22Rv1 (cell line): Measurements from ENCODE around the gene URGCP.

Experiments
- H3K27ac ChIP-seq: fragments of 450-650 bp; 2 replicates; pipeline ENCODE4 v1.5.1; 2017
- CTCF ChIP-seq: fragments of 450-650 bp; IDR thresholded peaks from 2 replicates; pipeline ENCODE4 v1.5.1; 2017; ENCODE audit warnings: mild to moderate bottlenecking
- ZFX ChIP-seq: fragments of 450-650 bp; IDR thresholded peaks from 2 replicates; pipeline ENCODE4 v1.6.1; 2017; ENCODE audit warnings: antibody characterized with exemption, borderline replicate concordance

The URGCP gene

GRCh38 chr7:43906331-43907010, at the start of gene URGCP:
Gene URGCP (minus strand): TSS chr7:43906596. CDS start chr7:43906575, 21 bp downstream.
- TF ChIP-seq CTCF, result no peak
- no peak for TF ChIP-seq ZFX
- H3K27ac ChIP-seq, result peak within 1 kb of the TSS; percentile 80

- H3K27ac ChIP-seq, result no peak overlapping the region
- no peak for TF ChIP-seq CTCF
- no peak for TF ChIP-seq ZFX
These were observed 49.6 kb upstream of the URGCP start for GRCh38 chr7:43956027-43956426.

GRCh38 chr7:43954524-43955228, 48.3 kb upstream of the URGCP start:
- TF ChIP-seq ZFX (no peak), CTCF (peak; percentile 76)
- no peak overlapping the region for H3K27ac ChIP-seq

DNA sequence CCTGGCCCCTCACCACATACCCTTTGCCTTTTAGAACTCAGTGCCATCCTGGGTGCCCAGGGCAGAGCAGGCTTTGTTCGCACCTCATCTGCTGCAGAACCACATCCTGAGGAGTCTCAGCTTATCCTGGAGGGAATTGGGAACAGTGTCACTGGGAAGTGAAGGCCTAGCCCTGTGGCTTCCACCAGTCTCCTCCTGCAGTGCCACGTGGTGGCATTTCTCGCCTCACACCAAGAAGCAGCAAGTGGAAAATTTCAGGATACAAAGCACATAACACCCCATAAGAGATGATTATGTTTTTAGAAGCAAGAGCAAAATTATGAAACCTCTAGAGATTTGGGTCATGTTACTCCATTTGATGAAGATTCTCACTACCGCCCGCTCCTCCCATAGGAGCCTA, 46.7 kb upstream of the URGCP start:
- TF ChIP-seq ZFX, result no peak
- TF ChIP-seq CTCF, result no peak
- no peak overlapping the region for H3K27ac ChIP-seq

DNA sequence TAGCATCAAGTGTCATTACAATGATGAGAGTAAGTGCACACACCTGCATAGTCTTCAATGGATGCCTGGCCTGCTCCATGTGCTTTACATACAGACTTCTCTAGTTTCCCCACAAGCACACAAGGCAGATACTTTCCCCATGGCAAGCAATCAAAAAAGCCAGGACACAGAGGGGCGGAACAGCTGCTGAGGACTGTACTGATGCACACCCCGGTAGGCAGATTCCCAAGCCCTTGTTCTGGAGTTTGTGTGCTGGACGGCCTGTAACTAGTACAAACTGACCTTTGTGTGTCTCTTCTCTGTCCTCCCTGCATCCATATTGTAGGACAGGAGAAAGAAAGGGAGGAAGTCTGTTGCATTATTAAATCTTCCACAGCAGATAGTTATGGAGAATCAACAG, 45.6 kb upstream of the URGCP start:
- no peak overlapping the region for H3K27ac ChIP-seq
- TF ChIP-seq ZFX, result no peak

DNA sequence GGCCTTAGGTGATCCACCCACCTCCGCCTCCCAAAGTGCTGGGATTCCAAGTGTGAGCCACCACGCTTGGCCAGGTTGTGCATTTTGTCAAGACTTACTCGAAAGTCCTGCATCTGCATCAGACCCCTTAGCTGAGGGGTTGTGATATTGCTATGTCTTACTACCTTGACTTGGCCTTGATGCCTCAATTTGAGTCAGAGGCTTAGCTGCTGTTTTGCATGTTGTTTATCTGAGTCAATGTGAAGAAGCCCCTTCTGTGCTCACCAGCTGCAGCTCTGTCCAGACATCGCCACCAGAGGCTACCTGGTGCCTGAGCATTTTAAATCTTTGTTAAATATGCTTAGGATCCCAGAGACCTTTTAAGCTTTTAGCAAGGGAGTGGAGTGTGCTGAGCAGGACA, 37.9 kb upstream of the URGCP start:
- TF ChIP-seq CTCF (no peak), ZFX (no peak)
- no peak overlapping the region for H3K27ac ChIP-seq

DNA sequence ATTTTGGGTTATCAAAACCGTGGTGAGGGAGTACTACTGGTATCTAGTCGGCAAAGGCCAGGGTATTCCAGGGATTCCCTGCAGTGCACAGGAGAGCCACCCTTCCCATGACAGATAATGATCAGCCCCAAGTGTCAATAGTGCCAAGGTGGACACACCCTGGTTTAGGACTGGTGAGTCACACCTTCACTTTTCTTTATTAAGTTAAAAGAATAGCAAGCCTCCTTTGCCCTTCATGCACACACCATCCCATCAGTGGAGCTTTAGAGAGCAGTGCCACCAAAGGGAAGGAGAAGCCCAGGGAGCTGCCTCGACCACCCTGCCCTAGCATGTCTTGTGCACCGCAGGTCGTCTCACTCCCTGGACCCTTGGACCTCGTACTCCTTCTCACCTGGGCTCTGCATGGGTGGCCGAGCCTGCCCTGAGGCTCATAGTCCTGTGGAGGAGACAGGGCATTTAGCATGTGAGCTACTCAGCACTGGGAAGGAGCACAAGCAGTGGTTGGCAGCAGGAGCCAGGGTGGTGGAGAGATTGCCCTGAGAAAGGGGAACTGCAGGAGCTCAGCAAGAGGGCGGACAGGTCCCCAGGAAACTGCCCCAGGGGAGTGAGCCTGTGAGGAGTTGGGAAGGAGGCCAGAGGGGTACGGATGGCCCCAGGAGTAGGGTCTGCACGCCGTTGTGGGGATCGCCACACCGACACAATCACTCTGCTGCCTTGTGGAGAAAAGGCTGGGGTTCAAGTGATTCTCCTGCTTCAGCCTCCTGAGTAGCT, 37.2 kb upstream of the URGCP start:
- H3K27ac ChIP-seq, result peak overlapping the region; percentile 33
- no peak for TF ChIP-seq ZFX
- TF ChIP-seq CTCF, result no peak
